GM12878 (cell line): Measurements from ENCODE around the gene LRRC56. TPM values are rescaled to one million over a fixed set of nuclear protein-coding genes. Genes with fewer than 3 reads are reported as not detected.

Experiments used
- DPF2 ChIP-seq: fragments of 450-650 bp; IDR thresholded peaks from 2 replicates; pipeline ENCODE4 v1.6.1; 2017; ENCODE audit warnings: mild to moderate bottlenecking
- FOS ChIP-seq: IDR thresholded peaks from 3 replicates; pipeline ENCODE4 v1.6.1; 2011; ENCODE audit warnings: borderline replicate concordance; ENCODE audit not compliant: insufficient read length; ENCODE audit errors: extremely low read depth
- FOXM1 ChIP-seq: IDR thresholded peaks from 2 replicates; pipeline ENCODE4 v1.6.1; 2012; ENCODE audit warnings: low read depth, mild to moderate bottlenecking, inconsistent platforms, low read length, moderate library complexity
- GATAD2B ChIP-seq: fragments of 450-650 bp; conservative IDR thresholded peaks from 2 replicates; pipeline ENCODE4 v1.6.1; 2017; ENCODE audit warnings: low read depth, mild to moderate bottlenecking, moderate library complexity
- HCFC1 ChIP-seq: fragments of 150-350 bp; IDR thresholded peaks from 2 replicates; pipeline ENCODE4 v1.6.1; 2014; ENCODE audit warnings: low read length
- KLF5 ChIP-seq: fragments of 450-650 bp; IDR thresholded peaks from 2 replicates; pipeline ENCODE4 v1.6.1; 2014; ENCODE audit warnings: mild to moderate bottlenecking; ENCODE audit not compliant: partially characterized antibody
- MLLT1 ChIP-seq: fragments of 450-650 bp; IDR thresholded peaks from 2 replicates; pipeline ENCODE4 v1.6.1; 2016; ENCODE audit warnings: mild to moderate bottlenecking
- MXI1 ChIP-seq: fragments of 150-350 bp; IDR thresholded peaks from 2 replicates; pipeline ENCODE4 v1.6.1; 2011; ENCODE audit warnings: low read depth, mild to moderate bottlenecking, inconsistent platforms, low read length, improper control_type of control experiment
- MYC ChIP-seq: IDR thresholded peaks from 2 replicates; pipeline ENCODE4 v1.6.1; 2011; ENCODE audit warnings: mild to moderate bottlenecking, low read length, moderate library complexity, inconsistent platforms; ENCODE audit not compliant: insufficient read depth, insufficient replicate concordance, insufficient read length, severe bottlenecking
- NRF1 ChIP-seq: conservative IDR thresholded peaks from 2 replicates; pipeline ENCODE4 v1.6.1; 2011; ENCODE audit warnings: mild to moderate bottlenecking, low read depth, low read length, improper control_type of control experiment
- POLR2A ChIP-seq: IDR thresholded peaks from 2 replicates; pipeline ENCODE4 v1.6.1; 2011; ENCODE audit warnings: low read depth, mild to moderate bottlenecking, low read length
- RAD51 ChIP-seq: fragments of 450-650 bp; IDR thresholded peaks from 2 replicates; pipeline ENCODE4 v1.6.1; 2016; ENCODE audit warnings: moderate library complexity, mild to moderate bottlenecking, inconsistent platforms
- RUNX3 ChIP-seq: IDR thresholded peaks from 2 replicates; pipeline ENCODE4 v1.6.1; 2012; ENCODE audit warnings: low read length, inconsistent platforms
- STAT3 ChIP-seq: IDR thresholded peaks from 2 replicates; pipeline ENCODE4 v1.6.1; 2011; ENCODE audit warnings: low read depth, low read length, improper control_type of control experiment
- SUPT20H ChIP-seq: IDR thresholded peaks from 2 replicates; pipeline ENCODE4 v1.6.1; 2011; ENCODE audit warnings: low read depth, mild to moderate bottlenecking, low read length, moderate library complexity, borderline replicate concordance; ENCODE audit not compliant: control insufficient read depth
- ZBTB40 ChIP-seq: fragments of 450-650 bp; IDR thresholded peaks from 2 replicates; pipeline ENCODE4 v1.6.1; 2016; ENCODE audit warnings: mild to moderate bottlenecking, moderate library complexity, borderline replicate concordance
- polyA plus RNA-seq, 11 experiments: library from polyadenylated mRNA; depleted of rRNA in 4 of 11; unstranded in 6 of 11; stranded (reverse) in 5 of 11; fragments of >200 nt; fragmentation: Nextera tagmentation in 4 of 11; fragmentation: Illumina TruSeq in 1 of 11; extraction: Ambion mirVana in 4 of 11; extraction: Trizol in 1 of 11; gene quantifications; 1 replicate in 1 of 11; 2 replicates in 10 of 11; pipeline versions ENCODE4 v1.2.1 to v1.2.3, GENCODE V29; 2011 to 2016; ENCODE audit warnings: inconsistent platforms in 2 of 11, missing spikeins in 2 of 11, low read depth in 1 of 11
- total RNA-seq, 4 experiments: library from RNA; depleted of rRNA in 3 of 4; stranded (reverse); fragments of >200 nt in 3 of 4; fragmentation: Illumina TruSeq in 1 of 4; extraction: Trizol in 1 of 4; gene quantifications; 2 replicates each; pipeline versions ENCODE4 v1.2.1 to v1.2.3, GENCODE V29; 2013 to 2021
- TF ChIP-seq, protein P1 (sequence below): fragments of 450-650 bp; IDR thresholded peaks from 2 replicates; pipeline ENCODE4 v1.6.1; 2014; ENCODE audit warnings: mild to moderate bottlenecking
- TF ChIP-seq, protein P2 (sequence below): fragments of 150-350 bp; IDR thresholded peaks from 2 replicates; pipeline ENCODE4 v1.6.1; 2016; ENCODE audit warnings: low read depth, low read length

LRRC56 gene
- total and polyA plus RNA-seq, 10 of the 15 experiments (the other 5 are each of a cell fraction or from before 2014, with no cell fraction given) = 0.02 to 1.9 (median 0.75) TPM; not detected in 1

DNA sequence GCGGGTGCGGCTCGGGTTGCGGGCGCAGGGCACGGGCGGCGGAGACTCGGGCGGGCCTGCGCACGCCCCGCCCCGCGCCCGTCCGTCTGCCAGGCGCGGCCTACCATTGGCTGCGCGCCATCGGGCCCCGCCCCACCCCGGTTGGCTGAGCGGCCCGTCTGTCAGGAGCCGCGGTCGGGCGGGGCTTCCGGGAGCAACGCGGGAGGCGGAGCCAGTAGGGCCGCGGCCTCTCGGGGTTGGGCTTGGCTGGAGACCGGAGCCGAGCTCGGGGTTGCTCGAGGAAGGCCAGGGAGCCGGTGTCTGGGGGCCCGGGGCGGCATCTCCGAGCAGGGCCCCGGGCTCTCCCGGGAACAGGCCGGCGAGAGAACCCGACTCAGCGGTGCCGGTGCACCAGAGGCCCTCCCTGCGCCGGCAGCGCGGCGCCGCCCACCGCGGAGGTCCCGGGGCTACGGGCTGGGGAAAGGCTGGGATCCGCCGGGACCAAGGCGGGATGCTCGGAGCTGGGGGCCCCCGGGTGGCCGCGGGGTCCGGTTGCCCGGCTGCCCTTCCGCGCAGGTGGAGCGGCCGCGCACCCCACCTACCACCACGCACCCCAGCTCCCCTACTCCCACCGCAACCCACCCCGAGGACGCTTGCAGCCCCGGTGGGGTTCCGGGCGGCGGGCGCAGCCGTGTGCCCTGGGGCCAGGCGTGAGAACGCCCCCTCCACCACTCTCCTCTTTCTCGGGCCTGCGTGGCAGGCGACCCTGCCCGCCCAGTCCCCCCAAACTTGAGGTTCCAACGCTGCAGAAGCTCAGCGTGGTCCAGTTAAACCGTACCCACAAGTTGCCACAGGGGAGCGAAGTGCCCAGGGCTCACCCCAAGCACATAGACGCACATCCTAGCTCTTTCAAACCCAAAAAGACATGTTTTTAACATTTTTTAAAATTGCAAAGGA is 1.5 kb upstream of the LRRC56 start, which contains the start of gene HRAS (continued):
- TF ChIP-seq FOS = peak; percentile 51
- no peak for TF ChIP-seq MYC
- peak; percentile 100 for TF ChIP-seq DPF2
- TF ChIP-seq MXI1 = 0 out of 2 replicates have a peak, but pooled peaks have one; percentile 24
- TF ChIP-seq RAD51 = no peak
- no peak for TF ChIP-seq MLLT1
- TF ChIP-seq, protein P1, sequence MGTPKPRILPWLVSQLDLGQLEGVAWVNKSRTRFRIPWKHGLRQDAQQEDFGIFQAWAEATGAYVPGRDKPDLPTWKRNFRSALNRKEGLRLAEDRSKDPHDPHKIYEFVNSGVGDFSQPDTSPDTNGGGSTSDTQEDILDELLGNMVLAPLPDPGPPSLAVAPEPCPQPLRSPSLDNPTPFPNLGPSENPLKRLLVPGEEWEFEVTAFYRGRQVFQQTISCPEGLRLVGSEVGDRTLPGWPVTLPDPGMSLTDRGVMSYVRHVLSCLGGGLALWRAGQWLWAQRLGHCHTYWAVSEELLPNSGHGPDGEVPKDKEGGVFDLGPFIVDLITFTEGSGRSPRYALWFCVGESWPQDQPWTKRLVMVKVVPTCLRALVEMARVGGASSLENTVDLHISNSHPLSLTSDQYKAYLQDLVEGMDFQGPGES = peak; percentile 84
- TF ChIP-seq KLF5 = no peak
- TF ChIP-seq HCFC1 = peak; percentile 30; the same call in 1 of the 2 replicates
- TF ChIP-seq FOXM1 = no peak
- TF ChIP-seq STAT3 = no peak
- peak; percentile 50 for TF ChIP-seq NRF1
- no peak for TF ChIP-seq SUPT20H
- TF ChIP-seq, protein P2, sequence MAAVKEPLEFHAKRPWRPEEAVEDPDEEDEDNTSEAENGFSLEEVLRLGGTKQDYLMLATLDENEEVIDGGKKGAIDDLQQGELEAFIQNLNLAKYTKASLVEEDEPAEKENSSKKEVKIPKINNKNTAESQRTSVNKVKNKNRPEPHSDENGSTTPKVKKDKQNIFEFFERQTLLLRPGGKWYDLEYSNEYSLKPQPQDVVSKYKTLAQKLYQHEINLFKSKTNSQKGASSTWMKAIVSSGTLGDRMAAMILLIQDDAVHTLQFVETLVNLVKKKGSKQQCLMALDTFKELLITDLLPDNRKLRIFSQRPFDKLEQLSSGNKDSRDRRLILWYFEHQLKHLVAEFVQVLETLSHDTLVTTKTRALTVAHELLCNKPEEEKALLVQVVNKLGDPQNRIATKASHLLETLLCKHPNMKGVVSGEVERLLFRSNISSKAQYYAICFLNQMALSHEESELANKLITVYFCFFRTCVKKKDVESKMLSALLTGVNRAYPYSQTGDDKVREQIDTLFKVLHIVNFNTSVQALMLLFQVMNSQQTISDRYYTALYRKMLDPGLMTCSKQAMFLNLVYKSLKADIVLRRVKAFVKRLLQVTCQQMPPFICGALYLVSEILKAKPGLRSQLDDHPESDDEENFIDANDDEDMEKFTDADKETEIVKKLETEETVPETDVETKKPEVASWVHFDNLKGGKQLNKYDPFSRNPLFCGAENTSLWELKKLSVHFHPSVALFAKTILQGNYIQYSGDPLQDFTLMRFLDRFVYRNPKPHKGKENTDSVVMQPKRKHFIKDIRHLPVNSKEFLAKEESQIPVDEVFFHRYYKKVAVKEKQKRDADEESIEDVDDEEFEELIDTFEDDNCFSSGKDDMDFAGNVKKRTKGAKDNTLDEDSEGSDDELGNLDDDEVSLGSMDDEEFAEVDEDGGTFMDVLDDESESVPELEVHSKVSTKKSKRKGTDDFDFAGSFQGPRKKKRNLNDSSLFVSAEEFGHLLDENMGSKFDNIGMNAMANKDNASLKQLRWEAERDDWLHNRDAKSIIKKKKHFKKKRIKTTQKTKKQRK = peak; percentile 42; the same call in 1 of the 2 replicates
- peak; percentile 93 for TF ChIP-seq GATAD2B
- TF ChIP-seq POLR2A = peak; percentile 81
- TF ChIP-seq ZBTB40 = peak; percentile 14; the same call in 1 of the 2 replicates
- TF ChIP-seq RUNX3 = peak; percentile 73
